ENCODE measurements around the gene ELP1.

- no peak for TF ChIP-seq CTCF (IDR thresholded peaks at IDR 0.05; ENCODE audit: low read length)
- TF ChIP-seq EZH2 (IDR thresholded peaks at IDR 0.05; ENCODE audit: borderline replicate concordance, low read length), result no peak
These were observed 56.4 kb downstream of the ELP1 start for GRCh38 chr9:108877524-108877923.
